HG02588 (cell line): ENCODE measurements around the gene GLT6D1.

Experiments
- ATAC-seq: cut with Tn5 transposase; IDR thresholded peaks from one replicate; pipeline ENCODE4 v1.9.1; 2021; ENCODE audit warnings: mild to moderate bottlenecking, moderate library complexity; ENCODE audit not compliant: unreplicated experiment

Gene GLT6D1

GRCh38 chr9:135588886-135589595, 50.3 kb downstream of the GLT6D1 start:
- no peak for ATAC-seq

GRCh38 chr9:135588371-135588770, 51.0 kb downstream of the GLT6D1 start:
- no peak for ATAC-seq

GRCh38 chr9:135587658-135588057, 51.7 kb downstream of the GLT6D1 start:
- ATAC-seq, result no peak

- ATAC-seq, result no peak
Measured at GRCh38 chr9:135586601-135587109, 52.7 kb downstream of the GLT6D1 start.

- no peak for ATAC-seq
Measured at GRCh38 chr9:135584934-135585333, 54.4 kb downstream of the GLT6D1 start.

- no peak for ATAC-seq
Measured at GRCh38 chr9:135584371-135584770, 55.0 kb downstream of the GLT6D1 start.

- no peak for ATAC-seq
Measured at GRCh38 chr9:135583688-135584011, 55.7 kb downstream of the GLT6D1 start.

GRCh38 chr9:135582966-135583687, 56.2 kb downstream of the GLT6D1 start:
- no peak for ATAC-seq

- ATAC-seq, result no peak
Measured at GRCh38 chr9:135582541-135582940, 56.8 kb downstream of the GLT6D1 start.

- no peak for ATAC-seq
Measured at GRCh38 chr9:135581636-135582426, 57.5 kb downstream of the GLT6D1 start.

GRCh38 chr9:135580664-135581380, 58.5 kb downstream of the GLT6D1 start:
- ATAC-seq, result no peak

- ATAC-seq, result no peak
Measured at GRCh38 chr9:135579889-135580660, 59.3 kb downstream of the GLT6D1 start.

GRCh38 chr9:135579356-135579755, 60.0 kb downstream of the GLT6D1 start:
- ATAC-seq, result no peak

GRCh38 chr9:135577256-135577655, 62.1 kb downstream of the GLT6D1 start:
- ATAC-seq, result no peak

GRCh38 chr9:135575995-135576631, 63.2 kb downstream of the GLT6D1 start:
- no peak for ATAC-seq

GRCh38 chr9:135574943-135575342, 64.4 kb downstream of the GLT6D1 start:
- no peak for ATAC-seq

GRCh38 chr9:135574331-135574730, 65.0 kb downstream of the GLT6D1 start:
- no peak for ATAC-seq
